WTC11 (cell line): Measurements from ENCODE around the gene AGBL1.

Experiments
- ATF1 ChIP-seq: sonication (generic); formaldehyde crosslinking; IDR thresholded peaks from 2 replicates; pipeline ENCODE4 v1.8.1; 2023; ENCODE audit warnings: mild to moderate bottlenecking, moderate library complexity, missing genetic modification reagents
- CTCF ChIP-seq: fragments of 200-600 bp; IDR thresholded peaks from 2 replicates; pipeline ENCODE4 v1.8.0; 2022; ENCODE audit warnings: antibody characterized with exemption
- E2F4 ChIP-seq: sonication (generic); formaldehyde crosslinking; IDR thresholded peaks from 2 replicates; pipeline ENCODE4 v1.8.1; 2022; ENCODE audit warnings: low read depth, mild to moderate bottlenecking, moderate library complexity, missing genetic modification reagents, borderline replicate concordance
- ELF4 ChIP-seq: sonication (generic); formaldehyde crosslinking; IDR thresholded peaks from 2 replicates; pipeline ENCODE4 v1.8.1; 2022; ENCODE audit warnings: low read depth, mild to moderate bottlenecking, moderate library complexity, missing genetic modification reagents
- ESRRA ChIP-seq: sonication (generic); formaldehyde crosslinking; IDR thresholded peaks from 2 replicates; pipeline ENCODE4 v1.8.1; 2022; ENCODE audit warnings: mild to moderate bottlenecking, missing genetic modification reagents, borderline replicate concordance
- IRF1 ChIP-seq: sonication (generic); formaldehyde crosslinking; IDR thresholded peaks from 2 replicates; pipeline ENCODE4 v1.8.0; 2023; ENCODE audit warnings: missing genetic modification reagents
- MYBL2 ChIP-seq: sonication (generic); formaldehyde crosslinking; IDR thresholded peaks from 2 replicates; pipeline ENCODE4 v1.8.1; 2023; ENCODE audit warnings: mild to moderate bottlenecking, moderate library complexity, missing genetic modification reagents
- TEAD1 ChIP-seq: sonication (generic); formaldehyde crosslinking; IDR thresholded peaks from 2 replicates; pipeline ENCODE4 v1.8.0; 2022; ENCODE audit warnings: mild to moderate bottlenecking, missing genetic modification reagents
- ZBTB21 ChIP-seq: sonication (generic); formaldehyde crosslinking; IDR thresholded peaks from 2 replicates; pipeline ENCODE4 v1.8.1; 2023; ENCODE audit warnings: mild to moderate bottlenecking, missing genetic modification reagents, borderline replicate concordance
- ZBTB43 ChIP-seq: sonication (generic); formaldehyde crosslinking; IDR thresholded peaks from 2 replicates; pipeline ENCODE4 v1.8.1; 2023; ENCODE audit warnings: mild to moderate bottlenecking, missing genetic modification reagents
- ZNF281 ChIP-seq: sonication (generic); formaldehyde crosslinking; IDR thresholded peaks from 2 replicates; pipeline ENCODE4 v1.8.0; 2023; ENCODE audit warnings: mild to moderate bottlenecking, missing genetic modification reagents
- ZNF416 ChIP-seq: fragments of 250-450 bp; sonication (Bioruptor Pico); IDR thresholded peaks from 2 replicates; pipeline ENCODE4 v1.9.0; 2021; ENCODE audit warnings: mild to moderate bottlenecking, inconsistent platforms

GRCh38 chr15:86079508-86080266 lies at the start of gene AGBL1:
- TF ChIP-seq ZBTB43 = no peak
- TF ChIP-seq CTCF = no peak
- no peak for TF ChIP-seq ESRRA (CRISPR knock-in tag)
- TF ChIP-seq ELF4 (CRISPR knock-in tag) = no peak
- no peak for TF ChIP-seq MYBL2
- no peak for TF ChIP-seq ZBTB21 (CRISPR knock-in tag)
- no peak for TF ChIP-seq ATF1 (CRISPR knock-in tag)
- no peak for TF ChIP-seq IRF1
- TF ChIP-seq ZNF281 (CRISPR knock-in tag) = no peak
- no peak for TF ChIP-seq E2F4 (CRISPR knock-in tag)
- no peak for TF ChIP-seq ZNF416 (CRISPR knock-in tag)
- TF ChIP-seq TEAD1 (CRISPR knock-in tag) = no peak
